B cell (primary cell): ENCODE measurements around the gene RARA.

Experiments used
- CTCF ChIP-seq: fragments of 200-600 bp; IDR thresholded peaks from one replicate; pipeline ENCODE4 v1.8.0; 2022; ENCODE audit warnings: antibody characterized with exemption, mild to moderate bottlenecking
- EZH2 ChIP-seq: IDR thresholded peaks from 2 replicates; pipeline ENCODE4 v1.6.1; 2012; ENCODE audit warnings: borderline replicate concordance, low read depth, mild to moderate bottlenecking, moderate library complexity, low read length; ENCODE audit not compliant: insufficient read depth, poor library complexity, severe bottlenecking

GRCh38 chr17:40352237-40352778 lies 43.3 kb downstream of the RARA start:
- TF ChIP-seq EZH2 (no peak), CTCF (no peak)
